Liver (tissue), 9 donors: ENCODE results near the gene LEMD2. TPM values are rescaled to one million over a fixed set of nuclear protein-coding genes. Genes with fewer than 3 reads are reported as not detected.

Experiments
- DNase-seq: peaks from one replicate; pipeline ENCODE4 v3.0.0-alpha.2; 2017; ENCODE audit warnings: low spot score
- H3K27ac ChIP-seq, 2 donors: one replicate each; pipeline ENCODE4 v1.7.0; 2013; ENCODE audit warnings: inconsistent platforms in 2 of 2, low read length in 2 of 2, control low read depth in 1 of 2, low read depth in 1 of 2, mild to moderate bottlenecking in 1 of 2
- H3K27me3 ChIP-seq, 4 donors: one replicate each; pipeline versions ENCODE4 v1.6.1 to v1.7.0; 2013; ENCODE audit warnings: low read length in 3 of 4, inconsistent platforms in 1 of 4, mild to moderate bottlenecking in 1 of 4, moderate library complexity in 1 of 4; ENCODE audit not compliant: control insufficient read depth in 4 of 4, insufficient read depth in 4 of 4
- H3K36me3 ChIP-seq, 4 donors: one replicate each; pipeline versions ENCODE4 v1.6.1 to v1.7.0; 2013; ENCODE audit warnings: low read length in 3 of 4, mild to moderate bottlenecking in 3 of 4, low read depth in 1 of 4, moderate library complexity in 1 of 4; ENCODE audit not compliant: control insufficient read depth in 4 of 4, insufficient read depth in 3 of 4
- H3K4me1 ChIP-seq, 4 donors: one replicate each; pipeline versions ENCODE4 v1.6.1 to v1.7.0; 2013; ENCODE audit warnings: low read length in 3 of 4, mild to moderate bottlenecking in 3 of 4, moderate library complexity in 1 of 4; ENCODE audit not compliant: control insufficient read depth in 4 of 4, insufficient read depth in 4 of 4
- H3K4me3 ChIP-seq, 3 donors: one replicate each; pipeline versions ENCODE4 v1.6.1 to v1.7.0; 2013; ENCODE audit warnings: low read length in 3 of 3, control low read depth in 1 of 3, low read depth in 1 of 3, mild to moderate bottlenecking in 1 of 3
- H3K9ac ChIP-seq, 2 donors: one replicate each; pipeline ENCODE4 v1.7.0; 2013; ENCODE audit warnings: low read length in 2 of 2, mild to moderate bottlenecking in 2 of 2, moderate library complexity in 2 of 2, control low read depth in 1 of 2, low read depth in 1 of 2
- H3K9me3 ChIP-seq, 4 donors: one replicate each; pipeline versions ENCODE4 v1.6.1 to v1.7.0; 2013; ENCODE audit warnings: low read length in 3 of 4; ENCODE audit not compliant: control insufficient read depth in 4 of 4
- CTCF ChIP-seq: fragments of 150-350 bp; IDR thresholded peaks from 2 replicates; pipeline ENCODE4 v1.5.1; 2017; ENCODE audit warnings: improper control_type of control experiment, low read depth, low read length; ENCODE audit not compliant: missing input control
- EGR1 ChIP-seq, 2 donors: IDR thresholded peaks; 2 replicates each; pipeline ENCODE4 v1.6.1; 2016 to 2018; ENCODE audit warnings: antibody characterized with exemption in 2 of 2, low read depth in 2 of 2
- FOXA2 ChIP-seq: IDR thresholded peaks from 2 replicates; pipeline ENCODE4 v1.6.1; 2016; ENCODE audit warnings: antibody characterized with exemption
- GABPA ChIP-seq, 2 donors: IDR thresholded peaks in 1 of 2; conservative IDR thresholded peaks in 1 of 2; 2 replicates each; pipeline ENCODE4 v1.6.1; 2016; ENCODE audit warnings: antibody characterized with exemption in 2 of 2, mild to moderate bottlenecking in 1 of 2, moderate library complexity in 1 of 2
- HNF4A ChIP-seq, 2 donors: conservative IDR thresholded peaks; 2 replicates each; pipeline ENCODE4 v1.6.1; 2016; ENCODE audit warnings: antibody characterized with exemption in 2 of 2, mild to moderate bottlenecking in 2 of 2
- HNF4G ChIP-seq: IDR thresholded peaks from 2 replicates; pipeline ENCODE4 v1.6.1; 2016; ENCODE audit warnings: antibody characterized with exemption
- MAX ChIP-seq: IDR thresholded peaks from 2 replicates; pipeline ENCODE4 v1.6.1; 2016; ENCODE audit warnings: antibody characterized with exemption
- NR2F2 ChIP-seq: IDR thresholded peaks from 2 replicates; pipeline ENCODE4 v1.6.1; 2016; ENCODE audit warnings: antibody characterized with exemption
- SP1 ChIP-seq: IDR thresholded peaks from 2 replicates; pipeline ENCODE4 v1.6.1; 2018; ENCODE audit warnings: antibody characterized with exemption, mild to moderate bottlenecking
- TAF1 ChIP-seq: conservative IDR thresholded peaks from 2 replicates; pipeline ENCODE4 v1.6.1; 2016; ENCODE audit warnings: antibody characterized with exemption, mild to moderate bottlenecking
- YY1 ChIP-seq: IDR thresholded peaks from 2 replicates; pipeline ENCODE4 v1.6.1; 2016; ENCODE audit warnings: antibody characterized with exemption, mild to moderate bottlenecking
- WGBS: extraction: QIAGEN DNeasy Blood & Tissue Kit; methylation state at CpG from one replicate; pipeline ENCODE4 v1.1.7; 2013; 5-methylcytosine and 5-hydroxymethylcytosine counted together
- polyA plus RNA-seq, 2 donors: library from polyadenylated mRNA; stranded (reverse) in 1 of 2; unstranded in 1 of 2; fragments of 200-250 nt in 1 of 2; fragments of >200 nt in 1 of 2; fragmentation: Nextera tagmentation in 1 of 2; extraction: Ambion mirVana in 1 of 2; gene quantifications; one replicate each; pipeline versions ENCODE4 v1.2.1 to v1.2.3, GENCODE V29; 2013 to 2015
- total RNA-seq, 2 donors: library from RNA; depleted of rRNA; stranded (reverse); fragments of >200 nt; gene quantifications; one replicate each; pipeline ENCODE4 v1.2.3, GENCODE V29; 2014
- TF ChIP-seq, protein P1 (sequence below): IDR thresholded peaks from 2 replicates; pipeline ENCODE4 v1.6.1; 2016; ENCODE audit warnings: antibody characterized with exemption
- donor health status: healthy.
- donor health status: healthy.
- donor health status: healthy.
- donor health status: healthy.
- donor health status: healthy.

Gene LEMD2
- total and polyA plus RNA-seq, 4 donors, result 6.5 to 23.1 (median 16.6) TPM

DNA sequence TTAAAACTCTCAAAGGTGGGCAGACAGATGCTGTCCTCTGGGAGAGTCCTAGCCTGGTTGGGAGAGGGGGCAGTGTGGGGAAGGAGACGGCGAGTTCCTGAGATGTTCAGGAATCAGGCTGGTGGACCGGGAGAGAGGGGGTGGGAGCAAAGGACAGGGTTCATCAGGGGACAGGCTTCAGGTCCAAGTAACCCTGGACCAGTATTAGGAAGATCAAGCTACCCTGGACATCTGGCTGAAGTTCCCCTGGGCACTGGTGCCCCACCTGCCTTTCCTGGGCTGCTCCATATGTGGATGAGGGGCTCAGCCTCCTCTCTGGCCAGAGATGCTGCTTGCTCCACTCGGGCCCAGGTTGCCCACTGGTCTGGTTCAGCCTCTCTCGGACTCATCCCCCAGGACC, 41.1 kb downstream of the LEMD2 start:
- DNase-seq, result no peak
- TF ChIP-seq CTCF, result no peak
- no peak for TF ChIP-seq YY1
- TF ChIP-seq FOXA2, result no peak
- TF ChIP-seq HNF4A (conservative IDR thresholded peaks at IDR 0.05), result no peak
- TF ChIP-seq, protein P1, sequence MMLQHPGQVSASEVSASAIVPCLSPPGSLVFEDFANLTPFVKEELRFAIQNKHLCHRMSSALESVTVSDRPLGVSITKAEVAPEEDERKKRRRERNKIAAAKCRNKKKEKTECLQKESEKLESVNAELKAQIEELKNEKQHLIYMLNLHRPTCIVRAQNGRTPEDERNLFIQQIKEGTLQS, result no peak
- no peak for TF ChIP-seq NR2F2
- no peak for TF ChIP-seq SP1
- no peak for TF ChIP-seq EGR1 (IDR thresholded peaks at IDR 0.05; ENCODE audit: low read depth in 2 of 2)
- no peak for TF ChIP-seq HNF4G
- TF ChIP-seq GABPA (IDR thresholded peaks at IDR 0.05 in 1 of 2, conservative IDR thresholded peaks at IDR 0.05 in 1 of 2), result no peak
- TF ChIP-seq TAF1, result no peak
- Histone ChIP-seq H3K27ac (no peak overlapping the region), H3K9me3 (no peaks in the 10 kb centered on the region), H3K27me3 (no peaks in the 10 kb centered on the region), H3K36me3 (no peaks in the 10 kb centered on the region), H3K9ac (no peak overlapping the region), H3K4me3 (no peak overlapping the region), H3K4me1 (peaks cover 2 to 52% (median 36%) of the 10 kb centered on the region in 4 donors)
- WGBS, result 94% methylated on average over 5 of the region's 5 CpGs

GRCh38 chr6:33746651-33747100, 42.3 kb downstream of the LEMD2 start, which contains the start of gene IP6K3:
TSS of gene IP6K3 (minus strand) at chr6:33746905. CDS start at chr6:33735476, 11,429 bp downstream.
- peak within 1 kb of the TSS; percentile 73 to 76 for H3K27ac ChIP-seq
- no peaks in the 10 kb centered on the region for H3K27me3 ChIP-seq
- H3K9ac ChIP-seq, result peak within 1 kb of the TSS; percentile 18 to 37
- no peaks in the 10 kb centered on the region for H3K9me3 ChIP-seq
- peak within 1 kb of the TSS; percentile 5 to 42 (median 25) for H3K4me3 ChIP-seq
- no peak for TF ChIP-seq HNF4G
- no peak for TF ChIP-seq HNF4A (conservative IDR thresholded peaks at IDR 0.05)
- TF ChIP-seq, protein P1, result no peak
- 64% methylated on average over 10 of the region's 10 CpGs for WGBS
- H3K36me3 ChIP-seq, result no peaks in the 10 kb centered on the region
- H3K4me1 ChIP-seq, result peaks cover 2 to 52% (median 36%) of the 10 kb centered on the region in 4 donors
- DNase-seq, result peak; percentile 53

DNA sequence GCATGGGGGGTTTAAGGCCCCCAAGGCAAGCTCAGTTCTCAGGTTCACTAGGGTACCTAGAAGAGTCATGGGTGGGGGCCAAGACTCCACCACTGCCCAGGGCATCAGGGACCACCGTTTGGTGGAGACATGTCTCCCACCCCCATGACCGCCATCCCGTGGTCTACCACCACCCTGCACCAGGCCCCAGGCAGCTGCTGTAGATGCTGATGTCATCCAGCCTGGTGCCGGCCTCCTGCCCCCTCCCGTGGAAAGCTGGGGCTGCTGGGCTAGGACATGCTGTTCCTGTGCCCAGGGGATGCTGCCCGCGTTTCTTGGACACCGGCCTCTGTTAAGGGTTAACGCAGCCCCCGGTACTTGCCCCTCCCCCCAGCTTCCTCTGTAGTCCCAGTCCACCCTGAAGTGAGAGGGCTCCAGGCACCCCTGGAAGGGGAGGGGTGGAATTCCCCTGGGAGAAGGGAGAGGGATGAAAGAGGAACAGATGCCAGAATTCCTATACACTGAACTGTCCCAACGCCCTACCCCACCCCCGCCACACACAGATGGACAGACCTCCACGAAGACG, 42.8 kb downstream of the LEMD2 start:
- Histone ChIP-seq H3K4me1 (peaks cover 2 to 48% (median 36%) of the 10 kb centered on the region in 4 donors), H3K36me3 (no peaks in the 10 kb centered on the region), H3K9ac (peak overlapping the region; percentile 10 to 18), H3K27ac (peak overlapping the region; percentile 73 to 76), H3K9me3 (no peaks in the 10 kb centered on the region), H3K27me3 (no peaks in the 10 kb centered on the region), H3K4me3 (peak overlapping the region; percentile 5 to 42 (median 25))
- DNase-seq, result no peak
- WGBS, result 39% methylated on average over 14 of the region's 14 CpGs
- no peak for TF ChIP-seq MAX
